ENCODE data around the gene RHOG.

RHOG gene

DNA sequence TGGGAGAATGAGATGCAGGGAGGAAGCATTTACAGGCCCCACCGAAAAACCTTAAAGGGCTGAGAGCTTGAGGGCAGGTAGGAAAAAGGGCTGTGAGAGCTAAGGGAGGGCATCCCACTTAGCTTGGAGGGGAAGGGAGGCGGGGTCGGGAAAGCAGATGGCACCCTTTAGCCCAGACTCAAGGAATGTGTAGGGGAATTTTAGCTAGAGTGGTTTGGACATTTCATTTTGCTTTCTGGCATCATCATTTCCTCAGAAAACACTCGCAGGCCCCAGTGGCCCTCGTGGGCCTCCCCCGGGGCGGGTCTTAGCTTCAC, 13.9 kb upstream of the RHOG start:
- Histone ChIP-seq H3K27me3 (ENCODE audit: low read depth) (no peaks in the 10 kb centered on the region), H3K4me1 (peaks cover 27% of the 10 kb centered on the region), H3K4me3 (peak overlapping the region; percentile 90), H3K36me3 (replicated peaks) (no peaks in the 10 kb centered on the region), H3K9me3 (no peaks in the 10 kb centered on the region)
- DNase-seq (ENCODE audit: low spot score in 2 of 2): no peak
- in situ Hi-C loops (cut with MboI; ENCODE audit: low sequenced_read_pairs): no loop called here

DNA sequence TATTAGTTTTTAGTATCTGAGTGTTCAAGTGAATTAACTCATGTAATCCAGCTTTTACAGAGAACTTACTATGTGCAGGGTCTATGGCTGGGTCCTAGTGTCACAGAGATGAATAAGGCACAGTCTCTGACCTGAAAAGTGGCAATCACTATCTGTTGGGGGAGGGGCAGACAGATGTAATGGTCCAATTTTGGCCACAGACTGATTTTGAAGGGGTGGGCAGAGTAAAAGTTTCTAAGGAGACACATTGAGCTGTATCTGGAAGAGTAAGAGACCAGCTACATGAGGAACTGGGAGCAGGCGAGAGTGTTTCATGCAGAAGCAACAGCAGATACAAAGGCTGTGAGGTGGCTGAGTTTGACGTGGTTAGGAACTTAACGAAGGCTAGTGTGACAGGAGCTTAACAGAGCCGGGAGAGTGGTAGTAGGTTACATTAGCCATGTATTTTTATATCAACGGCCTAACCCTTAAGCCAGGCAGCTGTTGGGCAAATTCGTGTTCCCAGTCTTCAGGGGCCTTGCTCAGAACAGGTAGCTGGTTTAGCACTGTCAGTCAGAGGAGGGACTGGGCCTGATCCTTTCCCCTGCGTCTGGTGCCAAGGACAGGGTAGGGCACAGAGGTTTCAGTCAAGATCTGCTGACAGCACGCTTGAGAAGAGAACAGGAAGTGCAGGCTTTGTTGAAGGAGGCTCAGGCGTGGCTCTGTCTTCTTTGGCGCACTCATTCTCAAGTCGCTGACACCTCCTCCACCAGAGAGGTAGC, 13.3 kb upstream of the RHOG start:
- Histone ChIP-seq H3K4me1 (peaks cover 22% of the 10 kb centered on the region), H3K9me3 (no peaks in the 10 kb centered on the region), H3K4me3 (no peak overlapping the region; the same call in 1 of the 2 replicates), H3K36me3 (replicated peaks) (no peaks in the 10 kb centered on the region), H3K27me3 (ENCODE audit: low read depth) (no peaks in the 10 kb centered on the region)
- no peak for DNase-seq (ENCODE audit: low spot score in 2 of 2)
- in situ Hi-C loops (cut with MboI; ENCODE audit: low sequenced_read_pairs): no loop called here

DNA sequence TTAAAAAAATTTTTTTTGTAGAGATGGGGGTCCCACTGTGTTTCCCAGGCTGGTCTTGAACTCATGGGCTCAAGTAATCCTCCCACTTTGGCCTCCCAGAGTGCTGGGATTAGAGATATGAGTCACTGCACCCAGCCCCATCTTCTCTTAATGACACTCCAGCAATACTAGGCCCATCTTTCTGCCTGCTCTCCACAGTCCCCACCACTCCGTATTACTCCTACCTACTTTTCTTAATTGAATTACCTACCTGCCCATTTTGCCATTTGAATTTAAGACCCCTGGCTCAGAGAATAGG, 12.7 kb upstream of the RHOG start:
- Histone ChIP-seq H3K4me3 (no peak overlapping the region), H3K9me3 (no peaks in the 10 kb centered on the region), H3K36me3 (replicated peaks) (no peaks in the 10 kb centered on the region), H3K4me1 (peaks cover 18% of the 10 kb centered on the region), H3K27me3 (ENCODE audit: low read depth) (no peaks in the 10 kb centered on the region)
- DNase-seq (ENCODE audit: low spot score in 2 of 2): no peak
- in situ Hi-C loops (cut with MboI; ENCODE audit: low sequenced_read_pairs): no loop called here

DNA sequence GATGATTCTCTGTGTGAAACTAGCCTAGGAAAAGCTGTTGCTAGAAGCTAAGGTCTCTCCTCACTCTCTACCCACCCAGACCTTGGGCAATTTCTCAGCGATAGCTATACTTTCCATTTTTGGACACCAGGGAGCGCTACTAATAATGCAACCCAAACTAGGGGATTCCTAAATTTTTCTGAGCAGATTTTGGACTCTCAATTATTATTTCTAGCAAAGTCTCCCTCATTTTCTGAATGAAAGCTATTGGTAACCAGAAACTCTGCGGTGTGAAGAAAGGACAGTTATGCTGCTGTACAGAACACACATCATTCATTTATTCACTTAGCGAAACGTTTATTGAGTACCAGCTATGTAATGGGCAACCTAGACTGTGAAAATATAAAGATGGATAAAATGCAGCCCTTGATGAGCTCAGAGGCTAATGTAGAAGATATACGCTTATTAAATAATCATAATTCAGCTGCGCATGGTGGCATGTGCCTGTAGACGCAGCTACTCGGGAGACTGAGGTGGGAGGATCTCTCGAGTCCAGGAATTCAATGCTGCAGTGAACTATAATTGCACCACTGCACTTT, 8.6 kb upstream of the RHOG start:
- peak; percentile 19 to 66 for DNase-seq (ENCODE audit: low spot score in 2 of 2)
- in situ Hi-C loops (cut with MboI; ENCODE audit: low sequenced_read_pairs): loop anchor here (5.0 kb wide), 1 partner anchor 223 kb away; no protein-coding TSS in a partner anchor

DNA sequence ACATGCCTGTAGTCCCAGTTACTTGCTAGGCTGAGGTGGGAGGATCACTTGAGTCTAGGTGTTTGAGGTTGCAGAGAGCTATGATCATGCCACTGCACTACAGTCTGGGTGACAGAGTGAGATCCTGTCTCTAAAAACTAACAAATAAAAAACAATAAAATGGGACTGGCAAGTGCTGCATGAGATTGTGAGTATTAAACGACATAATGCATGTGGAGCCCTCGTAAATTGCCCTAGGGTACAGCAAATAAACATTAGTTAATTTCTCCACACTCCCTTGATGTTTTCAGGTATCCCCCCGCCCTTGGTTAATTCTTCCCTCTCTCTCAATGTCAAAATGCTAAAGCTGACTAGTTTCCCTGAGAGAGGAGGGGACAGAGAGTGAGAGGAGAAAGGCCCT, 4.9 kb upstream of the RHOG start:
- Histone ChIP-seq H3K4me3 (no peak overlapping the region), H3K4me1 (no peaks in the 10 kb centered on the region; the same call in none of the 2 replicates), H3K36me3 (replicated peaks) (no peaks in the 10 kb centered on the region), H3K9me3 (peaks cover 5% of the 10 kb centered on the region; the same call in 1 of the 2 replicates), H3K27me3 (ENCODE audit: low read depth) (no peaks in the 10 kb centered on the region)
- in situ Hi-C loops (cut with MboI; ENCODE audit: low sequenced_read_pairs): loop anchor here (5.0 kb wide), 1 partner anchor 227 kb away; no protein-coding TSS in a partner anchor
- no peak for DNase-seq (ENCODE audit: low spot score in 2 of 2)

More for the DNA sequence above, 8.6 kb upstream of the RHOG start:
- Histone ChIP-seq H3K4me1 (peaks cover 4% of the 10 kb centered on the region), H3K9me3 (no peaks in the 10 kb centered on the region), H3K36me3 (replicated peaks) (no peaks in the 10 kb centered on the region), H3K4me3 (no peak overlapping the region), H3K27me3 (ENCODE audit: low read depth) (no peaks in the 10 kb centered on the region)

DNA sequence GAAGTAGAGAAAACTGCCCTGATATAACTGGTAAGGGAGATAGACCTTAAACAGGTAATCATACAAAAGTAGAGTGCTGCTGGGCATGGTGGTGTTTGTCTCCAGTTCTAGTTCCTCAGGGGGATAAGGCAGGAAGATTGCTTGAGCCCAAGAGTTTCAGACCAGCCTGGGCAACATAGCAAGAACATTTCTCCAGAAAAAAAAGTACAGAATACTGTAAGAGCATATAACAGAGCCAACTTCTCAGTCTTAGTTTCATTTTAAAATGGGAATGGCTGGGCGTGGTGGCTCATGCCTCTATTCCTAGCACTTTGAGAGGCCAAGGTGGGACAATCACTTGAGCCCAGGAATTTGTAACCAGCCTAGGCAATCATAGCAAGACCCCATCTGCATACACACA, 4.5 kb upstream of the RHOG start:
- no peak for DNase-seq (ENCODE audit: low spot score in 2 of 2)
- no peaks in the 10 kb centered on the region for H3K36me3 ChIP-seq (replicated peaks)

DNA sequence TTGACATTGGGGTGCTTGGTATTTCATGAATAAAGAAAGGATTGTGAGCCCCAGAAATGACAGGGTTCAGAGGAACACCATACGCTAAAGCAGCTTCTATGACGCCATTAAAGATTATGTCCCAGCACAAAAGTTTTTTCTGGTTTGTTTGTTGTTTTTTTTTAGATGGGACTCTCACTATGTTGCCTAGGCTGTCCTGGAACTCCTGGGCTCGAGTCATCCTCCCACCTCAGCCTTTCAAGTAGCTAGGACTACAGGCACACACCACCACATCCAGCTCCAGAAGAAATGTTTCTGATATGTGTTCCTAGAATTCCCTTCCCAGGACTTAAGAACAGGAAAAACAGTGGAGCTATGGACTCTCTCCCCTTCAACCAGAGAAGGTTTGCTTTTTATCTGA, 2.6 kb upstream of the RHOG start:
- no peaks in the 10 kb centered on the region; the same call in 1 of the 2 replicates for H3K36me3 ChIP-seq (replicated peaks)
- no peak for DNase-seq (ENCODE audit: low spot score in 2 of 2)
- H3K9me3 ChIP-seq: peaks cover 5% of the 10 kb centered on the region; the same call in 1 of the 2 replicates
- peaks cover 12% of the 10 kb centered on the region for H3K4me1 ChIP-seq
- in situ Hi-C loops (cut with MboI; ENCODE audit: low sequenced_read_pairs): no loop called here
- H3K4me3 ChIP-seq: no peak overlapping the region
- no peaks in the 10 kb centered on the region for H3K27me3 ChIP-seq (ENCODE audit: low read depth)

More for the DNA sequence above, 4.5 kb upstream of the RHOG start:
- Histone ChIP-seq H3K4me3 (no peak overlapping the region), H3K4me1 (no peaks in the 10 kb centered on the region; the same call in none of the 2 replicates), H3K27me3 (ENCODE audit: low read depth) (no peaks in the 10 kb centered on the region), H3K9me3 (peaks cover 5% of the 10 kb centered on the region; the same call in 1 of the 2 replicates)
- in situ Hi-C loops (cut with MboI; ENCODE audit: low sequenced_read_pairs): loop anchor here (5.0 kb wide), 1 partner anchor 227 kb away; no protein-coding TSS in a partner anchor

DNA sequence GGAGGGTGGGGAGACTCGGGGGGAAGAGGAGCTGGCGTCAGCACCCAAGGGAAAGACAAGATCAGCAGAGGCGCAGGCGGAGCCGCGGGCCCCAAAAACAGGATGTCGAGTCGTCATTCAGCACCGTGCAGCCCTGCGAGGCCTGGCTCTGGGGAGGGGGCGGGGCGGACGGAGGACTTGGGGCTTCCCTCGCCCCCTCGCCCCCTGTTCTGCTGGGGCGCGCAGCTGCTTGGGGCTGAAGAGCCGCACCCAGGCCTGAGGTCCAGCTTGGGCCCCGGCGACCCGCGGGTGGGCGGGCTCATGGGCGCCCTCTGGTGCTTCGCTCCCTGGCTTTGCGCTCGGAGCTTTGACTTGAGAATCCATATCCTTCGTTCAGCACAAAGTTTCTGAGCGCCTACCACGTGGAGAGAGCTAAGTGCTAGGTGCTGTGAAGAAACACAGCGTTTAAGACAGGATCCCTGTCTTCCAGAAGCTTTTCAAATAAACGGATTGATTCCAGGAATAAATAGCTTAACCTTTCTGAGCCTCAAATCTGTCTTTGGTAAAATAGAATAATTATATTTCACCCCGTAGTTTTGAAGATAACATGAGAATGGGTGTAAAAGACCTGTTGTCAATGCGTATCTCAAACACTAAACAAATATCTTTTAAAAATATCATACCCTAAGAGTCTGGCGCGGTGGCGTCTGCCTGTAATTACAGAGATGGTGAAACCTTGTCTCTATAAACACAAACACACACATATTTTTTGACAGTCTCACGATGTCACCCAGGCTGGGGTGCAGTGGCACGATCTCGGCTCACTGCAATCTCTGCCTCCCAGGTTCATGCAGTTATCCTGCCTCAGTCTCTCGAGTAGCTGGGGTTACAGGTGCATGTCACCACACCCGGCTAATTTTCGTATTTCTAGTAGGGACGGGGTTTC, 929 bp upstream of the RHOG start:
- H3K4me3 ChIP-seq: peak overlapping the region; percentile 61
- peaks cover 6% of the 10 kb centered on the region; the same call in 1 of the 2 replicates for H3K36me3 ChIP-seq (replicated peaks)
- no peaks in the 10 kb centered on the region for H3K27me3 ChIP-seq (ENCODE audit: low read depth)
- peak; percentile 88 for DNase-seq (ENCODE audit: low spot score in 2 of 2)
- H3K9me3 ChIP-seq: peaks cover 5% of the 10 kb centered on the region; the same call in 1 of the 2 replicates
- in situ Hi-C loops (cut with MboI; ENCODE audit: low sequenced_read_pairs): no loop called here
- peaks cover 12% of the 10 kb centered on the region for H3K4me1 ChIP-seq

DNA sequence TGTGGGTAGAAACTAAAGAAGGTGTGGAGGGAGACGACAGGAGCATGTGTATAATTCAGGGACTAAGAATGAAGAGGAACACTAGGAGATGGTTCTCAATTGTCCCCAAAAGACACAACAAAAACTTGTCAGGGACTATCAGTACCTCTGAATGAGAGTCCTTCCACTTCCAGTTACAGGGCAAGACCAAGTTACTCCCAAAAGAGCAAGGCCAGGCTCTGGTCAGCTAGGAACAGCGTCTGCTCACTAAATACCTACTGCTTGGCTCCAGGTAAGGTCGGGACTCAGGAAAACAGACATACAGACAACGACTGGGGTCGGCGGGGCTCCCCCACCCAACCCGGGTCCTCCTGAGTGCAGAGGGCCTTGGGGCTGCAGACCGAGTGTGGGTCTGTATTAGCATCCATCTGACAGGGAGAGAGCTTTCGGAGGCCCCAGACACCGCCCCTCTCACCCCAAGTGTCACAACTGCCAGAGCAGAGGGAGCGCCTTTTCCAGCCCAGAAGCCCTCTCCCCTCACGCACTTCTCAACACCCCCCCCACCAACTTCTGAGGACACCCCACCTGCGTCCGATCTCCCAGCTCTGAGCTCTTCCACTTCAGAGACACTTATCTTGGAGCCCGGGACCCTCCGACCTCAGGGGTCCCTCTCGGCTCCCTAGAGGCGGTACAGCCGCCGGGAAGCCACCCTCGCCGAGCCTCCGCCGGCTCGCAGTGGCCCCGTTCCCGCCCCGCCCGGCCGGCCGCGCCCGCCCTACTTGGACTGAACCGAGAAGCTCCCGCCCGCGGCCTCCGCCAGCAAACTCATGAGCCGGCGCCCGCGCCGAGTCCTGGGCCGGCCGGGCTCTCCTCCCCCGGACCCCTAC, 522 bp downstream of the RHOG start:
- H3K36me3 ChIP-seq (replicated peaks): peaks cover 10% of the 10 kb centered on the region
- DNase-seq (ENCODE audit: low spot score in 2 of 2): peak in 1 of 2 experiments; percentile 36
- in situ Hi-C loops (cut with MboI; ENCODE audit: low sequenced_read_pairs): no loop called here
- H3K4me1 ChIP-seq: peaks cover 12% of the 10 kb centered on the region
- peak overlapping the region; percentile 61 for H3K4me3 ChIP-seq
- H3K27me3 ChIP-seq (ENCODE audit: low read depth): no peaks in the 10 kb centered on the region
- H3K9me3 ChIP-seq: peaks cover 5% of the 10 kb centered on the region; the same call in 1 of the 2 replicates

DNA sequence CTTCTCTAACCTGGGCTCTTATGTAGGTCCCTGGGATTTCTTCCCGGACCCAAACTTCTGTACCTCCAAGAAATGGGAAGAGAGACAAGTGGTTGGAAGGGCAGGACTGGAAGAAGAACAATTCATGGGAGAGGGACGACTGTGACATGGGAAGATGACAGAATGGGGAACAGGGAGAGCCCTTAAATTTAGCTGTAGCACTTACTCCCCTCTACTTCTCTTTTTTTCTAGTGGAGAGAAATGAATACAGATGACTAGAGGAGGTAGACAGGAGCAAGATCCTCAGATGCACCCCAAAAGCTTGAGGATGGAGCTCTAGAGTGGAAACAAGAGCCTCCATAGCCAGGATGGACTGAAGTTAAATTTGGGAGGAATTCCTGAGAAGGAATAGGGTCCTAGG, 2.3 kb downstream of the RHOG start:
- DNase-seq (ENCODE audit: low spot score in 2 of 2): no peak
- H3K9me3 ChIP-seq: peaks cover 5% of the 10 kb centered on the region; the same call in 1 of the 2 replicates
- no peaks in the 10 kb centered on the region for H3K27me3 ChIP-seq (ENCODE audit: low read depth)
- peaks cover 12% of the 10 kb centered on the region for H3K4me1 ChIP-seq
- H3K4me3 ChIP-seq: no peak overlapping the region
- in situ Hi-C loops (cut with MboI; ENCODE audit: low sequenced_read_pairs): no loop called here
- peaks cover 19% of the 10 kb centered on the region for H3K36me3 ChIP-seq (replicated peaks)

DNA sequence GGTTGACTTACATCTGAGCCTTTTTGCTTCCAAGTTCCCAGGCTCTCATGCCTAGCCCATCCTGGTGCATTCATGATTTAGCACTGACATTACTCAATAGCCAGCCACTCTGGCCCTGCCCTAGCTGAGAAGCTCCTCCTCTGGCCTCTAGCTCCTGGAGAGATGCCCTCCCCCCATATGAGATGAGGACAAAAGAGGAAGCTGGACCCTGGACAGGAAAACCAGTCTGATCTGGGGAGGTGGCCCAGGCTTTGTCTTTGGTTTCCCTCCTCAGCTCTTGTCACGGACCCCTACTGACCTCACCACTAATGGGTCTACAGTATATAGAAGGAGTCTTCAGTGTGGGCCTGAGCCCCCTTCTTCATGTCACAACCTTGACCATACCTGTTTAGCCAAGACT, 3.0 kb downstream of the RHOG start:
- Histone ChIP-seq H3K36me3 (replicated peaks) (peaks cover 21% of the 10 kb centered on the region), H3K27me3 (ENCODE audit: low read depth) (no peaks in the 10 kb centered on the region), H3K4me1 (peaks cover 12% of the 10 kb centered on the region), H3K4me3 (no peak overlapping the region), H3K9me3 (peaks cover 5% of the 10 kb centered on the region; the same call in 1 of the 2 replicates)
- DNase-seq (ENCODE audit: low spot score in 2 of 2): no peak
- in situ Hi-C loops (cut with MboI; ENCODE audit: low sequenced_read_pairs): no loop called here

DNA sequence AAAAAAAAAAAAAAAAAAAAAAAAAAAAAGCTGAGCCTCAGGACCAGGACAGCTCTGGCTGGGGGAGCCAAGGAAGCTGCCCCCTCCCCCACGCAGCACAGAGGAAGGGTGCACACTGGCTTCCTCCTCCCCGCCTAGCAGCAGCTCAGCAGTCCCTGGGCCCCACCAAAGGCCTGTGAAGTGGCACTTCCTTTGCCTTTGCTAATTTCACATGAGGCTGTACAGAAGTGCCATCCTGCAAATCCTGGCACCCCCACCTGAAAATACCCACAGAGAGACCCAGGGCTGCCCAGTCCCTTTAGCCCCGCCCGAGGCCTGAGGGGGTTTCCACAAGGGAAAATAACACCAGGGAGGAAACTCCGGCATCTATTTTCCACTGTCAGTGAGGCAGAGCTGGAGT, 3.9 kb downstream of the RHOG start:
- Histone ChIP-seq H3K36me3 (replicated peaks) (peaks cover 21% of the 10 kb centered on the region), H3K9me3 (peaks cover 3% of the 10 kb centered on the region; the same call in 1 of the 2 replicates), H3K27me3 (ENCODE audit: low read depth) (no peaks in the 10 kb centered on the region), H3K4me1 (peaks cover 12% of the 10 kb centered on the region), H3K4me3 (no peak overlapping the region)
- in situ Hi-C loops (cut with MboI; ENCODE audit: low sequenced_read_pairs): no loop called here
- no peak for DNase-seq (ENCODE audit: low spot score in 2 of 2)

DNA sequence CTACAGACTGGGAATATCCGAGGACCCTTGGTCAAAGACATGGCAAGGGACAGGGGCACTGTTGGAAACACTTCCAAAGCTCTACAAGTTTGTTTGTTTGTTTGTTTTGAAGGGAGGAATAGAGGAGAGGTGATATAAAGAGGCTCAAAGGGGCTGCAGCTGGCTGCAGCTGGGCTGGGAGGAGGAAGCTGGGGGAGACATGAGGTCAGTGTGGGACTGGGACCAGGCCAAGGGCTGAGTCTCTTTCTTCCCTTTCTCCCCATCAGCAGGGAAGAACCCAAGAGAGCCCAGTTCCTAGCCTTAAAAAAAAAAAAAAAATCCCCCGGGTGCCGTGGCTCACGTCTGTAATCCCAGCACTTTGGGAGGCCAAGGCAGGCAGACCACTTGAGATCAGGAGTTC, 5.0 kb downstream of the RHOG start:
- no peak overlapping the region for H3K4me3 ChIP-seq
- in situ Hi-C loops (cut with MboI; ENCODE audit: low sequenced_read_pairs): no loop called here
- no peaks in the 10 kb centered on the region for H3K27me3 ChIP-seq (ENCODE audit: low read depth)
- H3K36me3 ChIP-seq (replicated peaks): peaks cover 21% of the 10 kb centered on the region
- no peak for DNase-seq (ENCODE audit: low spot score in 2 of 2)
- H3K9me3 ChIP-seq: no peaks in the 10 kb centered on the region
- H3K4me1 ChIP-seq: peaks cover 12% of the 10 kb centered on the region

Measured in HAP-1 (cell line).